GM12801 (cell line): ENCODE data around the gene FTO.

ENCODE experiments used
- TF ChIP-seq, protein P1 (sequence below): IDR thresholded peaks from one replicate; pipeline ENCODE4 v1.5.1; 2011; ENCODE audit warnings: control low read depth; ENCODE audit not compliant: insufficient read length; ENCODE audit errors: extremely low read depth

The FTO gene

DNA sequence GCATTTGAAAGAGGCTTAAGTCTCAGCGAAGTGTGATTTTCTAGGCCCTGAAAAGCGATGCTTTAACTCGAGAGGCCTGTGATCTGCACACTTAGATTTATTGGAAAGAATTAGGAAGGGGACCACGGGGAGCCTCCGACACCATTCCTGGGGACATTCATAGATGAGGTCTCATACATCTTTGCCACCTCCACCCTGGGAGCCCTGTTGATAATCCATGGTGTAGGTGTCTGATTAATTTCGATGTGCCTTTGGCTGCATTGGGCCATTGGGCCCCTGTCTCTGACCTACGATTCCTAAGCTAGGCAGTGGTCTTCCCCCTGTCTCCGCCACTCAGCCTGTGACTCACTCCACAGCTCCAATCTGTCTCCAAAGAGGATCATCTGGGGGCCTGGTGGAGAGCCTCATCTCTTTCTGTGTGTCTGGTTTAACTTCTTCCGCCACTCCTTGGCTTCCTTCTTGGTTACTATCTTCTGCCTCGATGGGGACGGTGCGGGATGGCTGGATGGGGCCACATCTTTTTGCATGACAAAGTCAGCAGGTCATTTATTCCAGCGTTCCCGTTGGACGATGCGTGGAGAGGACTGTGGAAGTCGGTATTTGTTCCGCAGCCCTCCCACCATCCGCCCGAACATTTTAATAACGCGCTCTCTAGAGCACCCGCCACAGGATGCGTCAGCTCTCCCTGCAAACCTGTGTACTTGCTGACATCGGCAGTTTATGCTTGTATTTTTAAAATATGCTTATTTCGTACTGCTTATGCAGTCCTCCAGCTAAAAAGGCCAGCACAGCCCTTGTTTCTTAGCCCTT is 473.3 kb downstream of the FTO start:
- TF ChIP-seq, protein P1, sequence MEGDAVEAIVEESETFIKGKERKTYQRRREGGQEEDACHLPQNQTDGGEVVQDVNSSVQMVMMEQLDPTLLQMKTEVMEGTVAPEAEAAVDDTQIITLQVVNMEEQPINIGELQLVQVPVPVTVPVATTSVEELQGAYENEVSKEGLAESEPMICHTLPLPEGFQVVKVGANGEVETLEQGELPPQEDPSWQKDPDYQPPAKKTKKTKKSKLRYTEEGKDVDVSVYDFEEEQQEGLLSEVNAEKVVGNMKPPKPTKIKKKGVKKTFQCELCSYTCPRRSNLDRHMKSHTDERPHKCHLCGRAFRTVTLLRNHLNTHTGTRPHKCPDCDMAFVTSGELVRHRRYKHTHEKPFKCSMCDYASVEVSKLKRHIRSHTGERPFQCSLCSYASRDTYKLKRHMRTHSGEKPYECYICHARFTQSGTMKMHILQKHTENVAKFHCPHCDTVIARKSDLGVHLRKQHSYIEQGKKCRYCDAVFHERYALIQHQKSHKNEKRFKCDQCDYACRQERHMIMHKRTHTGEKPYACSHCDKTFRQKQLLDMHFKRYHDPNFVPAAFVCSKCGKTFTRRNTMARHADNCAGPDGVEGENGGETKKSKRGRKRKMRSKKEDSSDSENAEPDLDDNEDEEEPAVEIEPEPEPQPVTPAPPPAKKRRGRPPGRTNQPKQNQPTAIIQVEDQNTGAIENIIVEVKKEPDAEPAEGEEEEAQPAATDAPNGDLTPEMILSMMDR, result no peak

DNA sequence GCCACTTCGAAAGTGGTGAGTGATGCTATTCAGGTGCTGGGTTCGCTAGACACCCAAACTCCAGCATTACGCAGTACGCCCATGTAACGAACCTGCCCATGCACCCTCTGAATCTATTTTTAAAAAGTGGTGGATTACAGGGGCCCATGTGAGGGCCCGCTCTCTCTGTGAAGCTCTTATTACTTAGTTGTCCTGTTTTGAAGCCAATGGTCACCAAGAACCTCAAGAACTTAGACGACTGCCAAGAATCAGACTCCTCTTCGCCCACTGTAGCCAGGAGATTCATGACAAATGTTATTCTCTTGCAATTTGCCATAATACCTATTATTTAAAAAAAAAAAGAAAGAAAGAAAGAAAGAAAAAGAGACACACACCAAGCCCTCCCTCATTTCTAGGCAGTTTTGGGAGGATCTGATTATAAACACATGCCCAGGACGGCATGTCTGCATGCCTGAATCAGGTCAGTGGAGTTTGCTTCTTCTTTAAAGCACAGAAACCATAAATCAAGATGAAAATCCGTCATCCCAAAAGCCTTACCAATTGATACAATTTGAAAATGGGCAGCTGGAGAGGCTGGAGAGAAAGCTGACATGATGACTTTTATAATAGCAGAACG is 474.0 kb downstream of the FTO start:
- TF ChIP-seq, protein P1, result no peak

DNA sequence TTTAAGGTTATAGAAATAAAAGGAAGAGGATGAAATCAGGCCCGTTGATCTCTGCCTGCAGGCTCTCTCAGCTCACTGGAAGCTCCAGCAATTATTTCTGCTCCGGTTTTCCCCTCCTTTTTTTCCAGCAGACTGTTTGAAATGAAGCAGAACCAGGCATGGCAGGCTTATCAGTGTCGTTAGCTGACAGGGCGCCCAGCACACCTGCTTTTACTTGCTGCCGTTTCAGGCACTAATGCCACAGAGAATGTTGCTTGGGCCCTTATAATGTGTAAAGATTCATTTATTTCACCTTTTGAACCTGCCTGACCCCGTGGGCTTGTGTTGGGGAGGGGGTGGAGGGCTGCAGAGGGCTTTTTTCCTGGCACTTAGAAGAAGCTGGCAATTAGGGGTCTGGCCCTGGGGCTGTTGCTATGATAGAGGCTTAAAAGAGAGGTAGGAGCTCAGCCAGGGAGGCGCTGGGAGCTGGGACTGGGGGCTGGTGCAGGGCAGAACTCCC is 474.6 kb downstream of the FTO start:
- TF ChIP-seq, protein P1, result no peak

DNA sequence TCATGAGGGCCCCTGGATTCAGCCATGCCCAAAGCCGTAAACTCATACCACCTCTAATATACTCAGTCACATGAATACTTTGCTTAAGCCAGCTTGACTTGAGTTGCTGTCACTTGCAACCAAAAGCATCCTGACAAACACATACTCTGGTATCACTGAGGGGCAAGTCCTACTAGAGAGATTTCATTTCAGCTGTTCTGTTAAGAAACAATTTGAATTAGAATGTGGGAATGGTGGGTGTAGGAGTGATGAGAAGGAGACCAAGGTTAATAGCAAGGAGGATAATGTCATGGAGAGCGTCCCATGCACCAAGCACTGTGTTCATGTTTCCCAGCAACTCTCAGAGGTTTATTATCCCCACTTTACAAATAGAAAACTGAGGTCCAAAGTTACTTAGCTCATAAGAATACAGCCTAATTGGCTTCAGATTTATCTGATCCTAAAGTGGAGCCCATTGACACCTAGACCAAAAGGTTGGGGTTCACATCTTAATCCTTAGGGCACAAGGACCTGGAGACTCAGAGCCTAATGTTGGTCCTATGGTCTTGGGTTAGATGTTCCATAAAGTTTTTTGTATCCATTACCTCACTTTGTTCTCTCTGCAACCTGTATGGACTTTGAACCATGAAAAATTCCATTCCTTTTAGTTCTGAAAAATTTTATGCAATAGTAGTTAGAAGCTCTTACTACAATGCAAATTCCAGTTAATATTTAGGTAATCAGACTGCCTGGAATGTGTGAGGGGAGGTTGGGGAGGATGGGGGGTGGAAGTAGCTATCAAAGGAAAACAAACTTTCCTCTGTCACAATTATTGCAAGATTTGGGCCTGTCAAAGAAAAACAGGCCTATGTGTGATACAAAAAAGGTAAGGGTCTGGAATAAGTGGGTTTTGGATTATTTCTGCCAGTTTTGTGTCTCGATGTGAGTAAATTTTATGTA is 476.7 kb downstream of the FTO start:
- TF ChIP-seq, protein P1, result no peak

DNA sequence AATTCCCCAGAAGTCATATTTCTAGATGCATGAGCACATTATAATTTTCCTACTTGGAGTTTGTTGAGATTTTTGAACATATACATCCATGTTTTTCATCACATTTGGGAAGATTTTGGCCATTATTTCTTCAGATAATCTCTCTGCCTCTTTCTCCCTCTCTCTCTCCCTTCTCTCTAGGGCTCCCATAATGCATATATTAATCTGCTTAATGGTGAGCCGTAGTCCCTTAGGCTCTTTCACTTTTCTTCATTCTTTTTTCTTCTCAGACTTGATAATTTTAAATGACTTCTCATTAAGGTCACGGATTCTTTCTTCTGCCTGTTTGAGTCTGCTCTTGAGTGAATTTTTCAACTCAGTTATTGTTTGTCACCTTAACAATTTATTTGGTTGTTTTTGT is 481.1 kb downstream of the FTO start:
- TF ChIP-seq, protein P1, result no peak

DNA sequence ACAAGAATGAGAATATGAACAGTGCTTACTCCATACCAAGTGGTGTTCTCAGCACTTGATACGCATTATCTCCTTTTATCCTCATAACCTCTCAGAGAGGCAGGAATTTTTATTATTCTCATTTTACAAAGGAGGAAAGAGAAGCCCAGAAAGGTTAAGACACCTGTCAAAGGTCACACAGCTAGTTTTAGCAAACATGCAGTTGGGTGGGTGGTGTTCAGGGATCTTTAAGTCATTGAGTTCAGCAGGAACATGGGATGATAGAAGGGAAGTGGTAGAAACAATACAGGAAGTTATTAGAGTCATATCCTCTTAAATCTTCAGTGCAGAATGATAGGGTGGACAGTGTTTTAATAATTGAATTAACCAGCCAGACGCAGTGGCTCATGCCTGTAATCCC is 487.2 kb downstream of the FTO start:
- TF ChIP-seq, protein P1, result no peak

DNA sequence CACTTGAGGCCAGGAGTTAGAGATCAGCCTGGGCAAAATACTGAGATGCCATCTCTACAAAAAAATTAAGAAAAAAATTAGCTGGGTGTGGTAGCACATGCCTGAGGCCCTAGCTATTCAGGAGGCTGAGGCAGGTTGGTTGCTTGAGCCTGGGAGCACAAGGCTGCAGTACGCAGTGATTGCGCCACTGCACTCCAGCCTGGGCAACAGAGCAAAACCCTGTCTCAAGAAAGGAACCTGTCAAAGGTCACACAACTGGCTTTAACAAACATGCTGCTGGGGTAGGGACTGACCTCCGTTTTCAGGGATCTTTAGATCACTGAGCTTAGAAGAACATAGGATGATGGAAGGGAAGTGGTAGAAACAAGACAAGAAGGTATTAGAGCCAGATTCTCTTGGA is 487.6 kb downstream of the FTO start:
- TF ChIP-seq, protein P1, result no peak
